Prostate gland (tissue), 2 donors: Measurements from ENCODE around the gene CCDC177. TPM values are rescaled to one million over a fixed set of nuclear protein-coding genes. Genes with fewer than 3 reads are reported as not detected.

Experiments
- DNase-seq: peaks from one replicate; pipeline ENCODE4 v3.0.0-alpha.2; 2019; ENCODE audit warnings: low spot score
- H3K27ac ChIP-seq, 2 donors: fragments of 200-600 bp; sonication (generic); 2 replicates each; pipeline ENCODE4 v1.5.1; 2017 to 2019
- H3K27me3 ChIP-seq: fragments of 200-600 bp; sonication (generic); replicated peaks from 2 replicates; pipeline ENCODE4 v1.5.1; 2019; ENCODE audit not compliant: insufficient read depth
- H3K36me3 ChIP-seq, 2 donors: fragments of 200-600 bp; sonication (generic); 1 replicate in 1 of 2; 2 replicates in 1 of 2; pipeline versions ENCODE4 v1.5.1 to v1.8.1; 2017 to 2019
- H3K4me1 ChIP-seq: fragments of 200-600 bp; sonication (generic); replicated peaks from 2 replicates; pipeline ENCODE4 v1.5.1; 2019
- H3K4me3 ChIP-seq, 2 donors: fragments of 200-600 bp; sonication (generic); 2 replicates each; pipeline ENCODE4 v1.5.1; 2017 to 2019
- H3K9me3 ChIP-seq: fragments of 200-600 bp; sonication (generic); 2 replicates; pipeline ENCODE4 v1.5.1; 2017
- CTCF ChIP-seq, 4 experiments: fragments of 200-600 bp in 2 of 4; fragments of 450-650 bp in 2 of 4; sonication (generic) in 2 of 4; IDR thresholded peaks; 1 replicate in 3 of 4; 2 replicates in 1 of 4; pipeline ENCODE4 v1.5.1; 2016 to 2019; ENCODE audit warnings: antibody characterized with exemption in 4 of 4, mild to moderate bottlenecking in 2 of 4, moderate library complexity in 2 of 4
- POLR2A ChIP-seq: fragments of 450-650 bp; IDR thresholded peaks from one replicate; pipeline ENCODE4 v1.6.1; 2016; ENCODE audit warnings: antibody characterized with exemption, mild to moderate bottlenecking
- POLR2AphosphoS5 ChIP-seq: sonication (generic); formaldehyde crosslinking; IDR thresholded peaks from one replicate; pipeline ENCODE4 v1.6.1; 2017; ENCODE audit warnings: antibody characterized with exemption
- WGBS: methylation state at CpG from one replicate; pipeline ENCODE4 v1.1.5; 2018; 5-methylcytosine and 5-hydroxymethylcytosine counted together
- intact Hi-C: fragments of 100-400 bp; cut with DNase I; formaldehyde crosslinking; loops from one replicate; pipeline ENCODE4 v1.14.2; 2022
- total RNA-seq, 2 donors: library from RNA; depleted of rRNA; stranded (reverse); fragments of >200 nt; gene quantifications; one replicate each; pipeline ENCODE4 v1.1.0, GENCODE V29; 2016

CCDC177 gene
- total RNA-seq, 2 donors from 2014 or later = 0.28 TPM; not detected in 1

- H3K36me3 ChIP-seq = no peaks in the 10 kb centered on the region
- TF ChIP-seq CTCF (IDR thresholded peaks at IDR 0.05) (no peak), POLR2AphosphoS5 (no peak), POLR2A (no peak)
- intact Hi-C loops = loop anchor here (5.0 kb wide), 2 partner anchors 61 to 101 kb away; no protein-coding TSS in a partner anchor
- H3K27ac ChIP-seq = peak overlapping the region; percentile 68 to 95
- peaks cover 5% of the 10 kb centered on the region for H3K4me1 ChIP-seq
- DNase-seq = no peak
- peak overlapping the region; percentile 83 to 90 for H3K4me3 ChIP-seq
- H3K27me3 ChIP-seq = no peaks in the 10 kb centered on the region
- 7% methylated on average over 8 of the region's 8 CpGs for WGBS
- H3K9me3 ChIP-seq = no peaks in the 10 kb centered on the region
Observed at GRCh38 chr14:69610874-69611171, 36.2 kb upstream of the CCDC177 start.

DNA sequence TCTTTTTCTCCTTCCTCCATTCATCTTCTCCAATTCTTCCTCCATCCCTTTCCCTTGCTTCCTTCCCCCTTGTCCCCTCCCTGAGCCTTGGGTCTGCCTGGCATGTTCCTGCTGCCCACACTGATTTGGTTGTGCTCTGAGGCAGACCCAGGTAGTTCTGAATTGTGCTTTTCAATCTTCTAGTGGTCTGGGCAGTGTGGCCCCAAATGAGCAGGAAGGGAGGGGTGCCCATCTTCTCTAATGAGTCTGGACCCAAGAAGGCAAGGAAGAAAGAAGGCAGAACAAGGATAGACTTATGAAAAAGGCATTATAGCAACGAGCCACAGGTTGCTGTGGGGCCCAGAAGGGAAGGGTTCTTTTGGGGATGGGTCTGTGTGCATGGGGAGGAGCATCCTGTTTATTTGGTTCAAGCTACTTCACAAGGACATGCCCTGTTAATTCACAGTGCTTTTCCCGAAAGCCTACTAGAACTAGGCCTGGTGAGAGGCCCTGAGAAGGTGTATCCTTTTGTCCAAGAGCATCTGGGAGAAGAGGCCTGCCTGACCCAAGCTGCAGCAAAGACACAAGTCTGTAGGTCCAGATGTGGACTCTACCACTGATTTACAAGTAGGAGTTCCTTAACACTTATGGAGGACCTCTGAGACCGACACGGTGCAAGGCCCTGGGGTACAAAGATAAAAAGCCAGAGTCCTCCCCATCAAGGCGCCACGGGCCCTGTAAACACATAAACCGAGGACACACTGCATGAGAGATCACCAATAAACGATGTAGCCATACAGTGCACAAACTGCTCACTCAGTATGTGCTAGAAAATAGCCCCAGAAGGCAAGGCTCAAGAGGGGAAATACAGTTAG, 35.6 kb upstream of the CCDC177 start:
- Histone ChIP-seq H3K4me3 (peak overlapping the region; percentile 83 to 90), H3K36me3 (no peaks in the 10 kb centered on the region), H3K27me3 (no peaks in the 10 kb centered on the region), H3K27ac (peak overlapping the region; percentile 68 to 95), H3K9me3 (no peaks in the 10 kb centered on the region), H3K4me1 (peaks cover 4% of the 10 kb centered on the region)
- TF ChIP-seq POLR2AphosphoS5 (no peak), POLR2A (no peak), CTCF (IDR thresholded peaks at IDR 0.05) (no peak)
- intact Hi-C loops = loop anchor here (5.0 kb wide), 2 partner anchors 62 to 102 kb away; no protein-coding TSS in a partner anchor
- 47% methylated on average over 8 of the region's 8 CpGs for WGBS
- DNase-seq = no peak

DNA sequence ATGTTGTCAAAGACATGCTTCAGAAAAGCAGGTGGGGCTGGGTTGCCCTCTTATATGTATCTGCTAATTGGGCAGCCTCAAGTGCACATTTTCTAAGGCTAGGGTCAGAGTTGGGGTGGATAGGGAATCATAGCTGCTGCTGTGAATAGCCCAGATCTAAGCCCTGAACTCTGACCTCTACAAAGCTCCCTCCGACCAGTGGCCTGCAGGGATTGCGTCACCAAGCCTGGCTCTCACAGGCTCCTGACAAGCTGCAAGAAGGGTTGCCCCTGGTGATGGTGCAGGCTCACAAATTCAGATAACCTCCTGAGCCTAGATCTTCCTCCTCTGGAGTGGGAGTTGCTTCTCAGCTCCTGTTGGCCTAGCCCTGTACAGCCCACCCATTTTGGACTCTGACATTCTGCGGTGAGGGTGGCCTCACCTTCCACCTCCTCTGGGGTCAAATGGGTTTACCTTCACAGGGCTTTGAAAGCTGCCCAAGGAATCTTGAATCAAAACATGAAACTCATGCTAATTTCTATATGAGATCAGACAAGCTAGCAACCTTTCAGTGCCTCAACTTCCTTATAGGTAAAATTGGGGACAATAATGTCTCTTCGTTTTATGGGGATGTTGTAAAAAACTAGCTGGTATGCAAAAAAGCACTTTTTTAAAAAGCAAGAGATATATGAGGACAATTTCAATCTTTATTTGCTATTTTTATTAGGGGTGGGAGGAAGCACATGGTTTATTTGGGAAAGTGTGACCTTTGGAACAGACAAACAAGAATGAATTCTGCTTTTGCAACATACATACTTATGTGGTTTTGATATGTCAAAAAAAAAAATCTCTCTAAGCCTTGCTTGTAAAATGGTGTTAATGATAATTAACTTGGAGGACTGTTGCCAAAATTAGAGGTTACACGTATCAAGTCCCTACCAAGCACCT, 31.9 kb upstream of the CCDC177 start:
- no peaks in the 10 kb centered on the region for H3K9me3 ChIP-seq
- H3K36me3 ChIP-seq = no peaks in the 10 kb centered on the region
- no peaks in the 10 kb centered on the region for H3K27me3 ChIP-seq
- no peak overlapping the region for H3K27ac ChIP-seq
- intact Hi-C loops = no loop called here
- WGBS = 82% methylated on average over 5 of the region's 5 CpGs
- H3K4me3 ChIP-seq = no peak overlapping the region
- DNase-seq = no peak
- H3K4me1 ChIP-seq = no peaks in the 10 kb centered on the region
- TF ChIP-seq POLR2AphosphoS5 (no peak), POLR2A (no peak), CTCF (IDR thresholded peaks at IDR 0.05) (no peak)

DNA sequence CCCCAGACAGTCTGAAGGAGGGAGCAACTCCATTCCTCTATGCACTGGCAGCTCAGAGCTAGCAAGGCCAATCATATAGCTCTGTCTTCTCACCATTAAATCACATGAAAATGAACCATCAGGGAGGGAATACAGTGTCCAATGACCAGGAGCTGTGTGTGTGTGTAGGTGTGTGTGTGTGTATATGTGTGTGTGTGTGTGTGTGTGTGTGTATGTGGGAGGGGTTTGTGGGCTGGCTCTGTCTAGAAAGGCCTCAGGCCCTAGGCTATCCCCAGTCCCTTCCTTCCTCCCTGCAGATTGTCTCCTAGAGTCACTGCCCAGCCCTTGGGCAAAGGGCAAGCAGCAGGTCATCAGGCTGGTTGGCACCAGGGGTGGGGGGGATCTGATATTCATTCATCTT, 31.1 kb upstream of the CCDC177 start:
- no peaks in the 10 kb centered on the region for H3K9me3 ChIP-seq
- H3K36me3 ChIP-seq = no peaks in the 10 kb centered on the region
- DNase-seq = no peak
- no peak overlapping the region for H3K27ac ChIP-seq
- H3K4me1 ChIP-seq = no peaks in the 10 kb centered on the region
- intact Hi-C loops = no loop called here
- H3K27me3 ChIP-seq = no peaks in the 10 kb centered on the region
- TF ChIP-seq POLR2A = no peak
- TF ChIP-seq POLR2AphosphoS5 = no peak
- no peak for TF ChIP-seq CTCF (IDR thresholded peaks at IDR 0.05)
- H3K4me3 ChIP-seq = no peak overlapping the region
